GM12878 (cell line): ENCODE data around the gene KCNB1. TPM values are rescaled to one million over a fixed set of nuclear protein-coding genes. Genes with fewer than 3 reads are reported as not detected.

Experiments
- ATAC-seq: fragments of 200-7000 bp; cut with Tn5 transposase; 3 replicates; pipeline ENCODE4 v1.9.1; 2020; ENCODE audit warnings: mild to moderate bottlenecking, moderate library complexity
- BruUV-seq: library from RNA; stranded (reverse); fragments of 400-500 nt; replicated peaks from 2 replicates; lab custom pipeline; 2021; lab: Mats Ljungman, UMichigan
- CTCF ChIA-PET: fragments of 300-600 bp; sonication (Branson Sonifier 250); formaldehyde crosslinking; extraction: SDS; loops from one replicate; lab custom pipeline; 2021; ENCODE audit warnings: inconsistent platforms; lab: Yijun Ruan, JAX
- POLR2A ChIA-PET: fragments of 350-600 bp; formaldehyde crosslinking; extraction: SDS; loops from one replicate; lab custom pipeline; 2021; ENCODE audit warnings: inconsistent platforms; lab: Charles Lee
- RAD21 ChIA-PET: fragments of 300-600 bp; sonication (Branson Sonifier 250); formaldehyde crosslinking; loops from one replicate; lab custom pipeline; 2023; ENCODE audit warnings: antibody characterized with exemption; ENCODE audit not compliant: unreplicated experiment; lab: Charles Lee
- SMC1A ChIA-PET: fragments of 300-600 bp; sonication (Branson Sonifier 250); formaldehyde crosslinking; loops from one replicate; lab custom pipeline; 2023; ENCODE audit not compliant: unreplicated experiment, uncharacterized antibody; lab: Charles Lee
- DNase-seq: peaks from one replicate; pipeline ENCODE4 v3.0.0-alpha.2; 2011; ENCODE audit warnings: low read depth, low spot score
- FAIRE-seq: peaks from 3 replicates; lab custom pipeline; 2011; peaks lifted over from hg19 to GRCh38; lab: Jason Lieb, UNC
- H2AFZ ChIP-seq: 2 replicates; pipeline ENCODE4 v1.6.0; 2011; ENCODE audit warnings: low read depth, low read length, control low read depth; ENCODE audit not compliant: control insufficient read depth
- H3K27ac ChIP-seq: 2 replicates; pipeline ENCODE4 v1.5.1; 2011; ENCODE audit warnings: control low read depth; ENCODE audit not compliant: control insufficient read depth, insufficient read depth
- H3K27me3 ChIP-seq, 2 experiments: replicated peaks in 1 of 2; 2 replicates each; pipeline versions ENCODE4 v1.6.0 to v1.6.1; 2011; ENCODE audit warnings: low read length in 1 of 2; ENCODE audit not compliant: control insufficient read depth in 2 of 2, insufficient read depth in 2 of 2
- H3K36me3 ChIP-seq, 2 experiments: 2 replicates each; pipeline ENCODE4 v1.5.1; 2011; ENCODE audit warnings: low read length in 1 of 2; ENCODE audit not compliant: control insufficient read depth in 2 of 2, insufficient read depth in 2 of 2
- H3K4me1 ChIP-seq: 2 replicates; pipeline ENCODE4 v1.6.1; 2011; ENCODE audit warnings: mild to moderate bottlenecking, low read length, moderate library complexity, mixed read lengths; ENCODE audit not compliant: control insufficient read depth, insufficient read depth
- H3K4me2 ChIP-seq: 2 replicates; pipeline ENCODE4 v1.6.0; 2011; ENCODE audit warnings: control low read depth; ENCODE audit not compliant: control insufficient read depth, insufficient read depth
- H3K4me3 ChIP-seq: fragments of 200-600 bp; sonication (generic); 2 replicates; pipeline ENCODE4 v1.5.1; 2016
- H3K79me2 ChIP-seq: 2 replicates; pipeline ENCODE4 v1.6.0; 2011; ENCODE audit warnings: low read length; ENCODE audit not compliant: control insufficient read depth, insufficient read depth
- H3K9ac ChIP-seq: 2 replicates; pipeline ENCODE4 v1.8.0; 2011; ENCODE audit warnings: low read length, control low read depth, mixed read lengths; ENCODE audit not compliant: control insufficient read depth, insufficient read depth
- H3K9me3 ChIP-seq: replicated peaks from 3 replicates; pipeline ENCODE4 v1.5.1; 2011; ENCODE audit warnings: mild to moderate bottlenecking, low read length; ENCODE audit not compliant: control insufficient read depth, insufficient read depth
- H4K20me1 ChIP-seq: 2 replicates; pipeline ENCODE4 v1.6.0; 2011; ENCODE audit not compliant: control insufficient read depth, insufficient read depth
- ATF2 ChIP-seq: IDR thresholded peaks from 2 replicates; pipeline ENCODE4 v1.6.1; 2012; ENCODE audit warnings: low read length, inconsistent platforms
- BMI1 ChIP-seq: fragments of 450-650 bp; IDR thresholded peaks from 2 replicates; pipeline ENCODE4 v1.6.1; 2016; ENCODE audit warnings: mild to moderate bottlenecking, moderate library complexity, borderline replicate concordance
- CREB1 ChIP-seq: IDR thresholded peaks from 2 replicates; pipeline ENCODE4 v1.6.1; 2012; ENCODE audit warnings: low read depth, mild to moderate bottlenecking, inconsistent platforms
- CTCF ChIP-seq, 3 experiments: IDR thresholded peaks in 2 of 3; conservative IDR thresholded peaks in 1 of 3; 2 replicates each; pipeline ENCODE4 v1.5.1; 2011; ENCODE audit warnings: low read depth in 3 of 3, low read length in 3 of 3, mild to moderate bottlenecking in 3 of 3, control low read depth in 2 of 3, moderate library complexity in 2 of 3, inconsistent platforms in 1 of 3, mixed read lengths in 1 of 3; ENCODE audit not compliant: control insufficient read depth in 2 of 3, insufficient read depth in 1 of 3; ENCODE audit errors: extremely low read depth in 1 of 3
- ETV6 ChIP-seq, 2 experiments: fragments of 450-650 bp in 1 of 2; IDR thresholded peaks in 1 of 2; conservative IDR thresholded peaks in 1 of 2; 2 replicates each; pipeline ENCODE4 v1.6.1; 2014; ENCODE audit warnings: antibody characterized with exemption in 1 of 2, borderline replicate concordance in 1 of 2, low read depth in 1 of 2, mild to moderate bottlenecking in 1 of 2, moderate library complexity in 1 of 2
- MEF2B ChIP-seq: fragments of 450-650 bp; IDR thresholded peaks from 2 replicates; pipeline ENCODE4 v1.6.1; 2018; ENCODE audit warnings: mild to moderate bottlenecking, moderate library complexity; ENCODE audit not compliant: partially characterized antibody, poor library complexity, severe bottlenecking
- SMAD5 ChIP-seq: IDR thresholded peaks from 2 replicates; pipeline ENCODE4 v1.6.1; 2016; ENCODE audit warnings: antibody characterized with exemption, low read depth
- SP1 ChIP-seq: IDR thresholded peaks from one replicate; pipeline ENCODE4 v1.6.1; 2011; ENCODE audit warnings: low read depth, low read length
- TAF1 ChIP-seq: IDR thresholded peaks from 2 replicates; pipeline ENCODE4 v1.6.1; 2011; ENCODE audit warnings: mild to moderate bottlenecking, low read depth, low read length, borderline replicate concordance
- USF2 ChIP-seq: IDR thresholded peaks from 2 replicates; pipeline ENCODE4 v1.6.1; 2011; ENCODE audit warnings: low read depth, low read length, improper control_type of control experiment, borderline replicate concordance
- YBX1 ChIP-seq: fragments of 450-650 bp; IDR thresholded peaks from 2 replicates; pipeline ENCODE4 v1.6.1; 2016; ENCODE audit warnings: antibody characterized with exemption
- ZNF24 ChIP-seq: fragments of 450-650 bp; IDR thresholded peaks from 2 replicates; pipeline ENCODE4 v1.6.1; 2017; ENCODE audit warnings: antibody characterized with exemption, mild to moderate bottlenecking
- WGBS: methylation state at CpG from one replicate; pipeline ENCODE4 v1.1.6; 2016; ENCODE audit warnings: low lambda C conversion rate; ENCODE audit not compliant: insufficient replicate concordance, insufficient coverage; ENCODE audit errors: missing lambda C conversion rate; 5-methylcytosine and 5-hydroxymethylcytosine counted together
- in situ Hi-C: fragments of 300-500 bp; cut with MboI; formaldehyde crosslinking; loops from 9 replicates; pipeline ENCODE4 v1.14.3; 2018; ENCODE audit warnings: mixed read lengths
- intact Hi-C: fragments of 100-400 bp; cut with micrococcal nuclease; formaldehyde crosslinking; loops from one replicate; pipeline ENCODE4 v1.14.2; 2022; ENCODE audit not compliant: unreplicated experiment
- polyA plus RNA-seq, 11 experiments: library from polyadenylated mRNA; depleted of rRNA in 4 of 11; unstranded in 6 of 11; stranded (reverse) in 5 of 11; fragments of >200 nt; fragmentation: Nextera tagmentation in 4 of 11; fragmentation: Illumina TruSeq in 1 of 11; extraction: Ambion mirVana in 4 of 11; extraction: Trizol in 1 of 11; gene quantifications; 1 replicate in 1 of 11; 2 replicates in 10 of 11; pipeline versions ENCODE4 v1.2.1 to v1.2.3, GENCODE V29; 2011 to 2016; ENCODE audit warnings: inconsistent platforms in 2 of 11, missing spikeins in 2 of 11, low read depth in 1 of 11
- total RNA-seq, 4 experiments: library from RNA; depleted of rRNA in 3 of 4; stranded (reverse); fragments of >200 nt in 3 of 4; fragmentation: Illumina TruSeq in 1 of 4; extraction: Trizol in 1 of 4; gene quantifications; 2 replicates each; pipeline versions ENCODE4 v1.2.1 to v1.2.3, GENCODE V29; 2013 to 2021
- TF ChIP-seq, protein P1 (sequence below): fragments of 450-650 bp; IDR thresholded peaks from 2 replicates; pipeline ENCODE4 v1.6.1; 2017; ENCODE audit warnings: borderline replicate concordance
- TF ChIP-seq, protein P2 (sequence below): fragments of 450-650 bp; IDR thresholded peaks from 2 replicates; pipeline ENCODE4 v1.6.1; 2016; ENCODE audit warnings: mild to moderate bottlenecking

Gene KCNB1
- total and polyA plus RNA-seq, 10 of the 15 experiments (the other 5 are each of a cell fraction or from before 2014, with no cell fraction given) = 0.02 to 0.08 (median 0.03) TPM; not detected in 7

- Histone ChIP-seq H3K27ac (no peak overlapping the region), H3K79me2 (no peaks in the 10 kb centered on the region), H3K4me2 (no peak overlapping the region), H3K9ac (no peak overlapping the region), H3K36me3 (no peaks in the 10 kb centered on the region), H2AFZ (no peak overlapping the region), H3K4me1 (no peaks in the 10 kb centered on the region), H3K4me3 (no peak overlapping the region), H3K27me3 (no peaks in the 10 kb centered on the region; a peak in 2 of 4 replicates), H3K9me3 (no peaks in the 10 kb centered on the region), H4K20me1 (no peaks in the 10 kb centered on the region)
- TF ChIP-seq, protein P1, sequence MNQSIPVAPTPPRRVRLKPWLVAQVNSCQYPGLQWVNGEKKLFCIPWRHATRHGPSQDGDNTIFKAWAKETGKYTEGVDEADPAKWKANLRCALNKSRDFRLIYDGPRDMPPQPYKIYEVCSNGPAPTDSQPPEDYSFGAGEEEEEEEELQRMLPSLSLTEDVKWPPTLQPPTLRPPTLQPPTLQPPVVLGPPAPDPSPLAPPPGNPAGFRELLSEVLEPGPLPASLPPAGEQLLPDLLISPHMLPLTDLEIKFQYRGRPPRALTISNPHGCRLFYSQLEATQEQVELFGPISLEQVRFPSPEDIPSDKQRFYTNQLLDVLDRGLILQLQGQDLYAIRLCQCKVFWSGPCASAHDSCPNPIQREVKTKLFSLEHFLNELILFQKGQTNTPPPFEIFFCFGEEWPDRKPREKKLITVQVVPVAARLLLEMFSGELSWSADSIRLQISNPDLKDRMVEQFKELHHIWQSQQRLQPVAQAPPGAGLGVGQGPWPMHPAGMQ = no peak
- no peak for TF ChIP-seq ZNF24
- TF ChIP-seq MEF2B = no peak
- TF ChIP-seq SP1 = no peak
- no peak for TF ChIP-seq CTCF (IDR thresholded peaks at IDR 0.05 in 2 of 3, conservative IDR thresholded peaks at IDR 0.05 in 1 of 3; ENCODE audit: control insufficient read depth in 2 of 3, extremely low read depth in 1 of 3, insufficient read depth in 1 of 3, low read depth in 3 of 3, low read length in 3 of 3)
- no peak for TF ChIP-seq CREB1
- TF ChIP-seq SMAD5 = no peak
- TF ChIP-seq TAF1 = no peak
- TF ChIP-seq ETV6 (conservative IDR thresholded peaks at IDR 0.05 in 1 of 2, IDR thresholded peaks at IDR 0.05 in 1 of 2; ENCODE audit: borderline replicate concordance in 1 of 2, low read depth in 1 of 2) = no peak
- no peak for TF ChIP-seq YBX1
- no peak for TF ChIP-seq USF2
- no peak for TF ChIP-seq ATF2
- TF ChIP-seq, protein P2, sequence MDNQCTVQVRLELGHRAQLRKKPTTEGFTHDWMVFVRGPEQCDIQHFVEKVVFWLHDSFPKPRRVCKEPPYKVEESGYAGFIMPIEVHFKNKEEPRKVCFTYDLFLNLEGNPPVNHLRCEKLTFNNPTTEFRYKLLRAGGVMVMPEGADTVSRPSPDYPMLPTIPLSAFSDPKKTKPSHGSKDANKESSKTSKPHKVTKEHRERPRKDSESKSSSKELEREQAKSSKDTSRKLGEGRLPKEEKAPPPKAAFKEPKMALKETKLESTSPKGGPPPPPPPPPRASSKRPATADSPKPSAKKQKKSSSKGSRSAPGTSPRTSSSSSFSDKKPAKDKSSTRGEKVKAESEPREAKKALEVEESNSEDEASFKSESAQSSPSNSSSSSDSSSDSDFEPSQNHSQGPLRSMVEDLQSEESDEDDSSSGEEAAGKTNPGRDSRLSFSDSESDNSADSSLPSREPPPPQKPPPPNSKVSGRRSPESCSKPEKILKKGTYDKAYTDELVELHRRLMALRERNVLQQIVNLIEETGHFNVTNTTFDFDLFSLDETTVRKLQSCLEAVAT = no peak
- TF ChIP-seq BMI1 = no peak
- ChIA-PET POLR2A (no interaction called here), SMC1A (no interaction called here), CTCF (no interaction called here), RAD21 (no interaction called here)
- no TSS peak for BruUV-seq
- FAIRE-seq (no peak), DNase-seq (no peak), ATAC-seq (no peak)
- intact Hi-C loops (no loop called here), in situ Hi-C loops (no loop called here)
- WGBS = 3% methylated on average over 4 of the region's 4 CpGs
Observed at GRCh38 chr20:49431329-49431728, 51.1 kb downstream of the KCNB1 start.
